IPS DF 4.7 (cell line): ENCODE data around the gene RARS2.
"Not testable (repeated sequence)": the region's sequence is repeated elsewhere in the genome, so short reads cannot be mapped to it uniquely, and the experiment has no call there.

Experiments
- DNase-seq: peaks from one replicate; pipeline ENCODE4 v3.0.0-alpha.2; 2013; ENCODE audit warnings: low spot score; ENCODE audit errors: extremely low read depth

The RARS2 gene

DNA sequence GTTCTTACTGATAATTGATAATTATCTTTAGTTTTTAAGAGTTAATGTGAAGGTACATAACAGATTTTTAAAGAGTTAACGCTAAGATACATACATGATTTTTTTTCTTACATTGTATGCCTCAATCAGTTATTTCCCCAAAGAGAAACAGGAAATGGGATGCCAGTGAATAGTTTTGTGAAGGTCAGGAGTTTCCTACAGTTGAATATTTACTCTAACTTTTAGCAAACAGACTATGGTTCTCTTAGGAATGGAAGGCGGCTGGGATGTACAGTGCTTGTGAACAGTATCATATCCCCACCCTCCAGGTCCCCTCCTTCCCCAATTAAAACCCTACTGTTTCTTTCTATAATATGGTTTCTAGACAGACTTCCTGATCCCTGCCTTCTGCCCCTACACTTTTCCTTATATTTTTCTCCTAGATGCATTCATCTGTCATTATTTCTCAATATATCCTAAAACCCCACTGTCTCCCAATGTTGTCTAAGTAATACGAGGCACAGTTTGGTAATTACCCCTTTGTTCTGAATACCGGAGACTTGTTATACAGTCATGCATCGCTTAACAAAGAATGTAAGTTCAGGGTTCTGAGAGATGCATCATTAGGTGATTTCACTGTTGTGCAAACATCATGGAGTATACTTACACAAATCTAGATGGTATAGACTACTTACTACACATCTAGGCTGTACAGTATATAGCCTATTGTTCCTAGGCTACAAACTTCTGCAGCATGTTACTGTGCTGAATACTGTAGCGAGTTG, 87.8 kb downstream of the RARS2 start:
- no peak for DNase-seq

- no peak for DNase-seq
Observed at GRCh38 chr6:87498048-87498447, 91.7 kb downstream of the RARS2 start.

- no peak for DNase-seq
Observed at GRCh38 chr6:87494761-87495422, 94.9 kb downstream of the RARS2 start.

DNA sequence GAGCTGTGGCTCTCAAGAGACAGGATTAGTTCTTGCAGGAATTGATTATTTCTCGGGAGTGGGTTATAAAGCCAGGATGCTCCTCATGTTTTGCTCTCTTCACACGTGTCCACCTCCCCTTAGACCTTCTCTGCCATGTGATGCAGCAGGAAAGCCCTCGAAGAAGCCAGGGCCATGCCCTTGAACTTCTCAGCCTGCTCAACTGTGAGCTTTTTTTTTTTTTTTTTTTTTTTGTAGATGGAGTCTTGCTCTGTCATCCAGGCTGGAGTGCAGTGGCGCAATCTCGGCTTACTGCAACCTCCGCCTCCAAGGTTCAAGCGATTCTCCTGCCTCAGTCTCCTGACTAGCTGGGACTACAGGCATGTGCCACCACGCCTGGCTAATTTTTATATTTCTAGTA, 100.5 kb downstream of the RARS2 start:
- DNase-seq: not testable (repeated sequence)

GRCh38 chr6:87487555-87487954, 102.2 kb downstream of the RARS2 start:
- no peak for DNase-seq

DNA sequence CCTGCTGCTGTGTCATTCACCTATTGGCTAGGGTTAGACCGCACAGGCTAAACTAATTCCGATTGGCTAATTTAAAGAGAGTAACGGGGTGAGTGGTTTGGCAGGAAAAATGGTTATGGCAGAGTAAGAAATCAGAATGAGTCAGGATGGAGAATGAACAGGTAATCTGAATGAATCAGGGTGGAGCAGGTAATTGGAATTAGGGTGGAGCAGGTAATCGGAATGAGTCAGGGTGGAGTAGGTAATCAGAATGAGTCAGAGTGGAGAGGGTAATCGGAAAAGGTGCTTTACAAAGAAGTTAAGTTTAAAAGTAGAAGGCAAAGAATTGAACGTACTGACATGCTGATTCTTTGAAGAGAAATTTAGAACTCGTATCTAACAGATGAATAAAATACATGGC, 105.3 kb downstream of the RARS2 start:
- no peak for DNase-seq

DNA sequence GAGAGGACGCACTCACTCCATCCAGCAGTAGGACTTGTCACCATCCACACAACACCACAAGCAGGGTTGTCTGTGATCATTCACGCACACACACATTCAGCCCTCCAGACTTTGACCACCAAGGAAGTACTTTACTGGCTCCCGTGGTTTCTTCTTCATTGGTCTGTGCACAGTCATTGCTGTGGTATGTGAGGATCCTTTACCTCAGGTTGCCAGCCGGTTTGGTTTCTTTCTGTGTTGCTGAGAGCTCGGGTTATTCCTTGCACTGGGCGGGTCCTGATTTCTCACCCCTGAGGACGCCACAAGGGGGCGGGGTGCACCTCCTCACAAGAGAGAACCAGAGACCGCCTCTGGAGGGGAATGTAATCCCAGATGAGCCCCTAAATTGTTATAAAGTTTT, 105.9 kb downstream of the RARS2 start:
- DNase-seq: peak; percentile 66

DNA sequence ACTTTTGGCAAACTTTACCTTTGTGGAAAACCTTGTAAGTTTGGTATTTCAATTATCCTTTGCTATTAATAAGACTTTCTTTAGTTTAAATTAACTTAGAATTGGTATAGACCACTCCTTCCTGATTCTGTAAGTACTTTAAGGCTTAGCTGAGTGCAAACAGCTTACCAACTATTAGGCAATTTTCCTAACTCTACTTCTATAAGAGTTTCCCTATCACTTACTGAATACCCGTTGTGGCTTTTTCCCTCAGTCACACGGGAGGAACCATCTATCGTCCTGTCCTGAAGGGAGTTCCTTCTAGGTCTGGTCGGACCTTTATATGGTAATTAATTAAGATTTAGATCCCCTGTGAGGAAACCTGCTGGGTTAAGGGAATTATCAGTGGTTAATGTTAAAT, 107.4 kb downstream of the RARS2 start:
- DNase-seq: no peak

- DNase-seq: no peak
Observed at GRCh38 chr6:87481931-87482330, 107.9 kb downstream of the RARS2 start.

DNA sequence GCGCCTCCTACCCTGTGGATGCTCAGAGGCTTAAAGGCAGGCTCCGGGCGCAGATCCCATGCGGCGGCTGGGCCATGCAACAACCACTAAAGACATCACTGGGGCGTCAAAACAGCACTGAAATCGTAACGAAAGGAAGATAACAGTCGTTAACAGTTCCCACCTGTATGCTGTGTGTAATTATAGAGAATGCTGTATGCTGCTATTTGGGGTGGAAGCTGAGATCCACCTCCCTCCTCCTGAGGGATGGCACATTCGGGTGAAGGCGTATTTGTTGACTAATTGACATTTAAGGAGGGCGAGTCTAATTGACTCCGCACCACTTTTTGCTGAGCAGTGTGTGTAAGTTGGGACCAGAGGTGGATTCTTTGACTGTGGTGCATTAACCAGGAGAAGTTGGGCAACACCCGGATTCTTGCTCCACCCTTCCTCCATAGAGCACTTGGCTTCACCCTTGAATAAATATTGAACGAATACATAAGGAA, 116.3 kb downstream of the RARS2 start:
- DNase-seq: no peak

GRCh38 chr6:87472525-87473418, 117.0 kb downstream of the RARS2 start, which contains the start of gene SLC35A1:
Gene SLC35A1, plus strand, starts transcription at chr6:87472974. Its CDS starts 30 bp downstream, at chr6:87473004.
- peak; percentile 46 for DNase-seq

DNA sequence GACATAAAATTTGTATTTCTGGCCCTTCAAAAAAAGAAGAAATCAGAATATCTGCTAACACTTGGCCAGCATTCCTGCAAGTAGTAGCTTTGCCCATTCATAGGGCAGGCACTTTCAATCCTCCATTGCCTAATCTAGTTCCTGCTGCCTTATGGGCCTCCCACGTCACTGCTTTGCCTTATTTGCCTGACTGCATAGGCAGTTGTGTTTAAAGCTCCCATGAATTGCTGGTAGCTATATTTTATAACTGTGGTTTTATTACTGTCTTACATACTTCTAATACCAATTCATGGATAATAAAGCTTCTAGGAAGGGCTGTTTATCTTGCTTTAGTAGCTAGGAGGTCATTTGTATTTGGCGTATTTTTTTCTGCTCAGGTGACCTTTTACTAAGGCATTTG, 124.7 kb downstream of the RARS2 start:
- no peak for DNase-seq
